ENCODE results near the gene RNF157. TPM values are rescaled to one million over a fixed set of nuclear protein-coding genes. Genes with fewer than 3 reads are reported as not detected.
"Not testable (repeated sequence)": the region's sequence is repeated elsewhere in the genome, so short reads cannot be mapped to it uniquely, and the experiment has no call there.

Gene RNF157
- total RNA-seq, 4 donors from 2014 or later = 50.5 to 142 (median 85.3) TPM

DNA sequence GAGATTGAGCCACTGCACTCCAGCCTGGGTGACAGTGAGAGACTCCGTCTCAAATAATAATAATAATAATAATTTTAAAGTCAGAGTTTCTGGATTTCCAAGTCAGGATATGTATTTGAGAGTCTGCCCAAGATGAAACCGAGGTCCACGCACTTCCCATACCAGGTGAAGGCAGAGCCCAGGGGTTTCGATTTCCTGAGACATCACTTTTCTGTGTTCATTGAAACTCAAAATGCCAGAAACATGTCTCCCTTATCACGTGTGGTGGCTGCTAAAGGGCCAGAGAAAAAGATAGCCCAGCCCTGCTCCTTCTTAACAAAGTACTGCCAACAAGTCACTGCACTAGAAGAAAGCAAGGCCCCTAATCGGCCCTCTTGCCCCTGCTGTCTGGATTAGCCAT lies 9.8 kb upstream of the RNF157 start:
- DNase-seq = no peak
- intact Hi-C loops (cut with DNase I; ENCODE audit: low total_unique reads) (no loop called here), in situ Hi-C loops (cut with MboI; ENCODE audit: low sequenced_read_pairs in 4 of 4) (loop anchor here in 1 of 4 donors (5.0 kb wide), 1 partner anchor 43 kb away; no protein-coding TSS in a partner anchor)
- ATAC-seq = no peak
- Histone ChIP-seq H3K36me3 (no peaks in the 10 kb centered on the region), H3K27ac (peak overlapping the region; percentile 90 to 97 (median 94)), H3K4me1 (peaks cover 64% of the 10 kb centered on the region in 2 donors), H3K9me3 (no peaks in the 10 kb centered on the region), H3K4me3 (no peak overlapping the region), H3K27me3 (no peaks in the 10 kb centered on the region)
- TF ChIP-seq, protein P1, sequence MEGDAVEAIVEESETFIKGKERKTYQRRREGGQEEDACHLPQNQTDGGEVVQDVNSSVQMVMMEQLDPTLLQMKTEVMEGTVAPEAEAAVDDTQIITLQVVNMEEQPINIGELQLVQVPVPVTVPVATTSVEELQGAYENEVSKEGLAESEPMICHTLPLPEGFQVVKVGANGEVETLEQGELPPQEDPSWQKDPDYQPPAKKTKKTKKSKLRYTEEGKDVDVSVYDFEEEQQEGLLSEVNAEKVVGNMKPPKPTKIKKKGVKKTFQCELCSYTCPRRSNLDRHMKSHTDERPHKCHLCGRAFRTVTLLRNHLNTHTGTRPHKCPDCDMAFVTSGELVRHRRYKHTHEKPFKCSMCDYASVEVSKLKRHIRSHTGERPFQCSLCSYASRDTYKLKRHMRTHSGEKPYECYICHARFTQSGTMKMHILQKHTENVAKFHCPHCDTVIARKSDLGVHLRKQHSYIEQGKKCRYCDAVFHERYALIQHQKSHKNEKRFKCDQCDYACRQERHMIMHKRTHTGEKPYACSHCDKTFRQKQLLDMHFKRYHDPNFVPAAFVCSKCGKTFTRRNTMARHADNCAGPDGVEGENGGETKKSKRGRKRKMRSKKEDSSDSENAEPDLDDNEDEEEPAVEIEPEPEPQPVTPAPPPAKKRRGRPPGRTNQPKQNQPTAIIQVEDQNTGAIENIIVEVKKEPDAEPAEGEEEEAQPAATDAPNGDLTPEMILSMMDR (IDR thresholded peaks at IDR 0.05 in 4 of 5, conservative IDR thresholded peaks at IDR 0.05 in 1 of 5) = no peak
- TF ChIP-seq POLR2A (IDR thresholded peaks at IDR 0.05) = no peak

DNA sequence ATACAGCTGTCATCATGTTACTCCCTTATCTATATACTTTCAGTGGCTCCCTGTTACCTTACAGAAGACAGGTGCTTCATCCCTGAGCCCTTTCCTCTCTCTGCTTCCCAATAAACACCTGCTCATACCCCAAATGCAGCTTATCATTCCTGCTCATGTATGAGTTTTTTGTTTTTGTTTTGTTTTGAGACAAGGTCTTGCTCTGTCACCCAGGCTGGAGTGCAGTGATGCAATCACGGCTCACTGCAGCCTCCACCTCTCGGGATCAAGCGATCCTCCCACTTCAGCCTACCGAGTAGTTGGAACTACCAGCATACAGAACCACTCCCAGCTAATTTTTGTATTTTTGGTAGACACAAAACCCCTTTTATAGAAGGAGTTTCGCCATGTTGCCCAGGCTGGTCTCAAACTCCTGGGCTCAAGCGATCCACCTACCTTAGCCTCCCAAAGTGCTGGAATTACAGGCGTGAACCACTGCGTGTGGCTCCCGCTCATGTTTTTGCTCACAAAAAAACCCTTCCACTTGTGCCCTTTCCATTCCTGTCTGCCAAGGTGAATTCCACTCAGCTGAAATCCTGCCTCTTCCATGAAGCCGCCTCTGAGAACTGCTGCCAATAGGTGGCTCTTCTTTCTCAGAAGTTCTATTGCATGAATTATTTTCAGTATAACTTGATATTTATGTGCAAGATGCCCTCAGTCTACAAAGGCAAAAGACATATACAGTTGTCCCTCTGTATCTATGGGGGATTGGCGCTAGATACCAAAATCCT lies 7.9 kb upstream of the RNF157 start:
- Histone ChIP-seq H3K4me1 (peaks cover 51 to 65% of the 10 kb centered on the region in 2 donors), H3K36me3 (no peaks in the 10 kb centered on the region), H3K27ac (peak overlapping the region; percentile 80 to 91 (median 83)), H3K4me3 (peak overlapping the region in 1 of 4 donors; percentile 35), H3K9me3 (no peaks in the 10 kb centered on the region), H3K27me3 (no peaks in the 10 kb centered on the region)
- intact Hi-C loops (cut with DNase I; ENCODE audit: low total_unique reads) = loop anchor here (2.0 to 10.0 kb wide), 2 partner anchors 31 to 393 kb away; partner anchors contain the start of gene WBP2
- TF ChIP-seq, protein P1 (IDR thresholded peaks at IDR 0.05 in 4 of 5, conservative IDR thresholded peaks at IDR 0.05 in 1 of 5) = peak in 2 of 5 experiments; percentile 9 to 24
- peak in 1 of 2 donors; percentile 27 for TF ChIP-seq POLR2A (IDR thresholded peaks at IDR 0.05)
- in situ Hi-C loops (cut with MboI; ENCODE audit: low sequenced_read_pairs in 4 of 4) = no loop called here
- DNase-seq (no peak), ATAC-seq (peak in 1 of 2 donors; percentile 5)

DNA sequence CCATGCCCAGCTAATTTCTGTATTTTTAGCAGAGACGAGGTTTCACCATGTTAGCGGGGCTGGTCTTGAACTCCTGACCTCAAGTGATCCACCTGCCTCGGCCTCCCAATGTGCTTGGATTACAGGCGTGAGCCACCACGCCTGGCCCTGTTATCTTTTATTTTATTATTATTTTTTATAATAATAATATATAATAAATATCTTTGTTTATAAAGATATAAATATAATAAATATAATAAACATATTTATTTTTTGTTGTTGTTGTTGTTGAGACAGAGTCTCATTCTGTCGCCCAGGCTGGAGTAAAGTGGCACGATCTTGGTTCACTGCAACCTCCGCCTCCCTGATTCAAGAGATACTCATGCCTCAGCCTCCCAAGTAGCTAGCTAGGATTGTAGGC lies 7.0 kb upstream of the RNF157 start:
- no peak for ATAC-seq
- no peak for DNase-seq
- intact Hi-C loops (cut with DNase I; ENCODE audit: low total_unique reads) (loop anchor here (10.0 kb wide), 1 partner anchor 393 kb away; the partner anchor contains the start of gene WBP2), in situ Hi-C loops (cut with MboI; ENCODE audit: low sequenced_read_pairs in 4 of 4) (no loop called here)
- TF ChIP-seq, protein P1 (IDR thresholded peaks at IDR 0.05 in 4 of 5, conservative IDR thresholded peaks at IDR 0.05 in 1 of 5) = no peak
- TF ChIP-seq POLR2A (IDR thresholded peaks at IDR 0.05) = no peak
- H3K27me3 ChIP-seq = no peaks in the 10 kb centered on the region
- H3K4me1 ChIP-seq = peaks cover 46 to 56% of the 10 kb centered on the region in 2 donors
- no peaks in the 10 kb centered on the region for H3K9me3 ChIP-seq
- H3K36me3 ChIP-seq = no peaks in the 10 kb centered on the region
- no peak overlapping the region for H3K4me3 ChIP-seq
- peak overlapping the region; percentile 80 to 91 (median 83) for H3K27ac ChIP-seq

DNA sequence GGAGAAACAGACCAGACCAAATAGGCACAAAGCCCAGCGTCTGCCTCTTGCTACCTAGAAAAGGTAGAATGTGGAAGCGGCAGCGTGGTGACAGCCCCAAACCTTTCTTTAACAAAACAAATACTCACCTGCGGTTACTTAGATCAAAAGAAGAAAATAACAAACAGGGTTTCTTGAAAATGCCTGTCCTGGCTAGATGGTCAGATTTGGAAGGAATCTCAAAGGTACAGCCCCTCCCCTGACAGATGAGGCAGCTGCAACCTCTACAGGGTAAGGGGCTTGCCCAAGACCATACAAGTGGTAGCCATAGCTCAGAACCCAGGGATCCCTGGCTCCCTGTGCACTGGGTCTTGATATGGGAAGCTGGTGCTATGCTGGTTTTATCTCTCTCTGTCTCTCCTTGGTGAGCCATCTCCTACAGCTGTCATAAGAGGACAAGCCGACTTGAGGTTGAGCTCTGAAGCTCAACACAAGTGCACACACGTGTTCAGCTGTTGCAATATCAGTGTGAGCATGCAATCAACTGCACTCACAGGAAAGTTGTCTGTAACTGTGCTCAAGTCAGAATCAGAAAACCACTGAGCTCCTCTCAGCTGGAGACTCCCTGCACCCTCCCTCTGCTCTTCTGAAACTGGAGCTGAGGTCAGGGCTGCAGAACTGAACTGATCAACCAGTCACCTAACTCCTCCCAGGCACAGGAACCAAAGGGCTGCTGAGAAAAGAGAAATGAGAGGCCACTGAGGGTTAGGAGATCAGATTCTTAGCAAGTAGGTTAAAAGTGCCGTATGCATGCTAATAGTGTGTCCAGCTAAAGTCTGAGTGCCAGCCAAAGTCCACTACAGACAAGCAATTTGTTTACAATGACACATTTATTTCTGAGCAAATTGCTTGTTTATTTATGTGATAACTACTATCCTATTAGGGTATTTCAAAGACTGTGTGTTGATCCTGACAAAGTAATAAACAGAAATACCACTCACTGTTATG lies 6.1 kb upstream of the RNF157 start:
- DNase-seq (peak; percentile 62 to 78), ATAC-seq (peak; percentile 84 to 89)
- Histone ChIP-seq H3K27me3 (no peaks in the 10 kb centered on the region), H3K4me3 (no peak overlapping the region), H3K9me3 (no peaks in the 10 kb centered on the region), H3K36me3 (no peaks in the 10 kb centered on the region), H3K27ac (peak overlapping the region; percentile 80 to 91 (median 83)), H3K4me1 (peaks cover 48 to 56% of the 10 kb centered on the region in 2 donors)
- intact Hi-C loops (cut with DNase I; ENCODE audit: low total_unique reads) (loop anchor here (10.0 kb wide), 1 partner anchor 392 kb away; the partner anchor contains the start of gene WBP2), in situ Hi-C loops (cut with MboI; ENCODE audit: low sequenced_read_pairs in 4 of 4) (no loop called here)
- TF ChIP-seq POLR2A (IDR thresholded peaks at IDR 0.05) = peak; percentile 55 to 67
- TF ChIP-seq, protein P1 (IDR thresholded peaks at IDR 0.05 in 4 of 5, conservative IDR thresholded peaks at IDR 0.05 in 1 of 5) = no peak

DNA sequence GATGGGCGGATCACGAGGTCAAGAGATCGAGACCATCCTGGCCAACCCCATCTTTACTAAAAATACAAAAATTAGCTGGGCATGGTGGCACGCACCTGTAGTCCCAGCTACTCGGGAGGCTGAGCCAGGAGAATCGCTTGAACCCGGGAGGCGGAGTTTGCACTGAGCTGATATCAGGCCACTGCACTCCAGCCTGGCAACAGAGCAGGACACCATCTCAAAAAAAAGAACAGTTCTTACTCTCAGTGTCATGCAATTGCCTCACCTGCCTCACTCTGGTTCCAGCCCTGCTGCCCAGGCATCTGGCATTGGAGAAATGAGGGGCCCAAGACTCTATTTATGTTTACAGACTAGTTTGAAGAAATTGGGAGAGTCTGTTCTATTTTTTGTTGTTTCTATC lies 4.4 kb upstream of the RNF157 start:
- Histone ChIP-seq H3K4me1 (peaks cover 41 to 48% of the 10 kb centered on the region in 2 donors), H3K27ac (peak overlapping the region in 3 of 4 donors; percentile 22 to 91 (median 65))
- ATAC-seq; H3K36me3 ChIP-seq; DNase-seq; H3K9me3 ChIP-seq; H3K27me3 ChIP-seq; in situ Hi-C loops (cut with MboI; ENCODE audit: low sequenced_read_pairs in 4 of 4); H3K4me3 ChIP-seq: not testable (repeated sequence)
- intact Hi-C loops (cut with DNase I; ENCODE audit: low total_unique reads) = loop anchor here (10.0 kb wide), 1 partner anchor 390 kb away; the partner anchor contains the start of gene WBP2

All from gastrocnemius medialis (tissue), 4 donors.